ENCODE data around the gene ID2. TPM values are rescaled to one million over a fixed set of nuclear protein-coding genes. Genes with fewer than 3 reads are reported as not detected.

ID2 gene
- total and polyA plus RNA-seq, 2 of the 13 experiments (the other 11 are each of a cell fraction or from before 2014, with no cell fraction given) = 214 to 719 TPM

GRCh38 chr2:8729939-8730338 is 48.1 kb downstream of the ID2 start (continued):
- TF ChIP-seq ZNF800 (CRISPR knock-in tag; IDR thresholded peaks at IDR 0.05) = no peak
- TF ChIP-seq ZBED4 (CRISPR knock-in tag; IDR thresholded peaks at IDR 0.05; ENCODE audit: borderline replicate concordance) = no peak
- TF ChIP-seq KAT7 (CRISPR knock-in tag; IDR thresholded peaks at IDR 0.05; ENCODE audit: borderline replicate concordance) = no peak
- no peak for TF ChIP-seq TGIF2 (CRISPR knock-in tag; IDR thresholded peaks at IDR 0.05)
- TF ChIP-seq ZSCAN20 (CRISPR knock-in tag; IDR thresholded peaks at IDR 0.05; ENCODE audit: borderline replicate concordance) = no peak
- no peak for TF ChIP-seq ETS1 (CRISPR knock-in tag; IDR thresholded peaks at IDR 0.05)
- TF ChIP-seq ATF2 (CRISPR knock-in tag; IDR thresholded peaks at IDR 0.05) = no peak
- TF ChIP-seq ZNF496 (CRISPR knock-in tag; IDR thresholded peaks at IDR 0.05; ENCODE audit: insufficient replicate concordance) = no peak
- no peak for TF ChIP-seq CENPBD1 (CRISPR knock-in tag; IDR thresholded peaks at IDR 0.05; ENCODE audit: borderline replicate concordance, low read depth)
- TF ChIP-seq PHF21A (CRISPR knock-in tag; IDR thresholded peaks at IDR 0.05) = no peak

Measured in HepG2 (cell line).